ENCODE measurements around the gene EVA1C. TPM values are rescaled to one million over a fixed set of nuclear protein-coding genes. Genes with fewer than 3 reads are reported as not detected.

Gene EVA1C
- total RNA-seq, 1 experiment from 2014 or later: 22.2 TPM

GRCh38 chr21:32474179-32475059, 61.9 kb downstream of the EVA1C start:
- peaks cover 47% of the 10 kb centered on the region for H3K36me3 Mint-ChIP-seq (ENCODE audit: insufficient read depth, unreplicated experiment)
- ChIA-PET CTCF (interaction anchor here (0.8 to 1.7 kb wide), 5 partner anchors 18 to 73 kb away, joined by 3 to 6 read pairs (median 4); no protein-coding TSS in a partner anchor), POLR2A (interaction anchor here (0.6 to 1.7 kb wide), 6 partner anchors 10 to 1313 kb away, joined by 3 to 7 read pairs (median 3); no protein-coding TSS in a partner anchor)
- intact Hi-C loops (cut with micrococcal nuclease): no loop called here
- H3K27me3 Mint-ChIP-seq (ENCODE audit: insufficient read depth, unreplicated experiment): no peaks in the 10 kb centered on the region
- BruUV-seq (replicated peaks): no TSS peak
- no peak for TF ChIP-seq CTCF (IDR thresholded peaks at IDR 0.05; ENCODE audit: unreplicated experiment)
- H3K4me1 Mint-ChIP-seq (ENCODE audit: insufficient read depth, unreplicated experiment): peaks cover 23% of the 10 kb centered on the region
- DNase-seq (ENCODE audit: unreplicated experiment): peak; percentile 49
- no peak overlapping the region for H3K4me3 Mint-ChIP-seq (ENCODE audit: unreplicated experiment)
- H3K9me3 Mint-ChIP-seq (ENCODE audit: unreplicated experiment): no peaks in the 10 kb centered on the region
- no peak overlapping the region for H3K27ac Mint-ChIP-seq (ENCODE audit: low read depth, unreplicated experiment)

GRCh38 chr21:32475162-32475812, 62.8 kb downstream of the EVA1C start:
- Mint-ChIP-seq H3K27ac (ENCODE audit: low read depth, unreplicated experiment) (peak overlapping the region; percentile 51), H3K4me3 (ENCODE audit: unreplicated experiment) (no peak overlapping the region), H3K36me3 (ENCODE audit: insufficient read depth, unreplicated experiment) (peaks cover 39% of the 10 kb centered on the region), H3K9me3 (ENCODE audit: unreplicated experiment) (no peaks in the 10 kb centered on the region), H3K27me3 (ENCODE audit: insufficient read depth, unreplicated experiment) (no peaks in the 10 kb centered on the region), H3K4me1 (ENCODE audit: insufficient read depth, unreplicated experiment) (peaks cover 23% of the 10 kb centered on the region)
- ChIA-PET CTCF (interaction anchor here (0.7 to 1.7 kb wide), 5 partner anchors 19 to 89 kb away, joined by 3 to 11 read pairs (median 4); no protein-coding TSS in a partner anchor), POLR2A (interaction anchor here (1.0 to 1.7 kb wide), 5 partner anchors 11 to 137 kb away, joined by 3 to 7 read pairs (median 3); no protein-coding TSS in a partner anchor)
- no TSS peak for BruUV-seq (replicated peaks)
- intact Hi-C loops (cut with micrococcal nuclease): no loop called here
- no peak for TF ChIP-seq CTCF (IDR thresholded peaks at IDR 0.05; ENCODE audit: unreplicated experiment)
- no peak for DNase-seq (ENCODE audit: unreplicated experiment)

GRCh38 chr21:32476661-32477423, 64.3 kb downstream of the EVA1C start:
- CTCF ChIA-PET: interaction anchor here (0.7 to 0.9 kb wide), 2 partner anchors 73 to 100 kb away, joined by 3 read pairs; no protein-coding TSS in a partner anchor
- peaks cover 25% of the 10 kb centered on the region for H3K36me3 Mint-ChIP-seq (ENCODE audit: insufficient read depth, unreplicated experiment)
- intact Hi-C loops (cut with micrococcal nuclease): no loop called here
- no peak for DNase-seq (ENCODE audit: unreplicated experiment)
- no peak for TF ChIP-seq CTCF (IDR thresholded peaks at IDR 0.05; ENCODE audit: unreplicated experiment)
- no TSS peak for BruUV-seq (replicated peaks)
- H3K4me1 Mint-ChIP-seq (ENCODE audit: insufficient read depth, unreplicated experiment): peaks cover 23% of the 10 kb centered on the region
- H3K4me3 Mint-ChIP-seq (ENCODE audit: unreplicated experiment): no peak overlapping the region
- H3K27me3 Mint-ChIP-seq (ENCODE audit: insufficient read depth, unreplicated experiment): no peaks in the 10 kb centered on the region
- POLR2A ChIA-PET: no interaction called here
- no peaks in the 10 kb centered on the region for H3K9me3 Mint-ChIP-seq (ENCODE audit: unreplicated experiment)
- no peak overlapping the region for H3K27ac Mint-ChIP-seq (ENCODE audit: low read depth, unreplicated experiment)
